Measurements from ENCODE around the gene NSFL1C.

The NSFL1C gene

DNA sequence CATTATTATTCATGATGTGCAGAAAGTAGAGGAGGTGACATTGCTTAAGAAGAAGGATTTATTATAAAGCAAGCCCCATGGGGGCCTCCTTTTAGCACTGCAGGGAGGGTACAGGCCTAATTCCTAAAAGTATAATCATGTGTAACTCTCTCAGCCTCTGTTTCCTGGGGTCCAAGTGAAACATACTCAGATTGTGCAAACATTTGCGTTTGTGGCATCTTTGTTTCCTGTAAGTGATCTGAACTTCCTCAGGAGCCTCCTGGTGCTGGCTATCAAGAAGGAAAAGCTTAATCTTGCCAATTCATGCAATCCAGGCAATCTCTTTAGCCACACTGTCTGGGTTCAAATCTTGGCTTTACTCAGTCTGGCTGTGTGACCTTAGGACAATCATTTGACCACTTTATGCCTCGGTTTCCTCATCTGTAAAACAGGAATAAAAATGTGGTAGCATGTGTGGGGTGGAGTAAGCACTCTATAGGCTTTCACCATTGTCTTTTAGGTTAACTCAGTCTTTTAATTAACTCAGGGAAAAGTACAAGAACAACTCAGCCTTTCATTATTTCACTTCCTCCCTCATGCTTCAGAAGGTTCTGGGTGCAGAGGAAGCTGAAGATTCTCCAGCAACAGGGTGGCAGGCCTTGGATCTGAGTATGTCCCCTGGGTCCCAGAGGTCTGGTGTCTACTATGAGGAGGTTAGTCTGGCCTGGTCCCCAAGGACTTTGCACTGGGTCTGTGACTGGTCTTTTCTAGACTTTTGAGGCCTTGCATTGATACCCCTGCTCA lies 25.4 kb upstream of the NSFL1C start:
- Mint-ChIP-seq H3K27ac (no peak overlapping the region), H3K27me3 (peaks cover 4% of the 10 kb centered on the region), H3K9me3 (peaks cover 2% of the 10 kb centered on the region), H3K36me3 (no peaks in the 10 kb centered on the region), H3K4me3 (no peak overlapping the region), H3K4me1 (peaks cover 23% of the 10 kb centered on the region)
- DNase-seq (ENCODE audit: low spot score in 2 of 2) (no peak), ATAC-seq (ENCODE audit: low read depth) (peak; percentile 73)

DNA sequence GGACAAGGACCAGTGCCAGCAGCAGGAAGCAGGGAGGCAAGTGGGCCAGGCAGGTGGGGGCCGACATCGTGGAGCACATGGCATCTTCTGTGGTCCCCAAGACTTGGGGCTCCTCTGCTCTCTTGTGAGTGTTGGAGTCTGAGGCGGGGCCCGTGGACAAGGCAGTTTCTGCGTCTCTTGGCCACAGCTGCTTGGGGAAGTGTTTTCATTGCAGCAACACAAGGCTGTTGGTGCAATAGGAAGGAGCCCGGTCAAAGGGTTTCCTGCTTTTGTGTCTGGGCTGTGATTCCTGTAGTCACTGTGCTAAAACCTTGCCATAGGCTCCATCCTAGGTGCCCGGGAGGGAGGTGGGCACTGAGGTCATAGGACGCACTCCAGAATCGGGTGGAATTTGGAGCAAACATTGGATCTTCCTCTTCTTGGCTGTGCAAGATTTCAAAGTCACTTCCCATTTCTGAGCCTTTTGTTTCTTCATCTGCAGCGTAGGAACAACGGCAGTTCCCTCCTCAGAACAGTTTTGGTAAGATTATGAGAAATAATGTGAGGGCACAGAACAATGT lies 24.7 kb upstream of the NSFL1C start, which contains the start of gene SIRPB2:
TSS of gene SIRPB2 (minus strand) at position 140 of the 560 bp plus-strand sequence. CDS start at position 79, 61 bp downstream.
- peaks cover 4% of the 10 kb centered on the region for H3K27me3 Mint-ChIP-seq
- H3K4me1 Mint-ChIP-seq, result peaks cover 23% of the 10 kb centered on the region
- no peaks in the 10 kb centered on the region for H3K36me3 Mint-ChIP-seq
- H3K27ac Mint-ChIP-seq, result no peak within 1 kb of the TSS
- H3K9me3 Mint-ChIP-seq, result peaks cover 2% of the 10 kb centered on the region
- no peak within 1 kb of the TSS for H3K4me3 Mint-ChIP-seq
- ATAC-seq (ENCODE audit: low read depth), result no peak
- DNase-seq (ENCODE audit: low spot score in 2 of 2), result no peak

DNA sequence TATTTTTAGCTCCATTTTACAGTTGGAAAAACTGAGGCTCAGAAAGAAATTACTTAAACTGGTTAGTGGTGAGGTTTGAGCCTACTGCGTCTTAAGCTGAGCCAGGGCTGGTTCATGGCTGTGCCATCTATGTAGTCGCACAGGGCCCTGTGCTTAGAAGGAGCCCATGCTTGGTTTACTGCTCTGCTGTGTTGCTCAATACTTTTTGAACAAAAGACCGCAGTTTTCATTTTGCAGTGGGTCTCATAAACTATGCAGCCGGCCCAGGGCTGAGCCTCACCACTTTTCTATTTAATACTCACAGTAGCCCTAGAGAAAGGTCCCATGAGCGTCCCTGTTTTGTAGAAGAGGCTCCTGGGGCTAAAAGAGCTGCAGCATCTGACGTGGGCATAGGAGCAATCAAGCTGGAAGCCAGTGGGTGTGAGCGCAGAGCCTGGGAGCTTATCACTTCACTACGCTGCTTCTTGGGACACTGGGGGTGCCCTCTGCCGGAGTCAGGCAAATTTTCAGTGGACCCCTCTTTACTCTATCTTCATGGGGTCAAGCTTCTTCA lies 24.1 kb upstream of the NSFL1C start:
- ATAC-seq (ENCODE audit: low read depth), result no peak
- no peaks in the 10 kb centered on the region for H3K36me3 Mint-ChIP-seq

DNA sequence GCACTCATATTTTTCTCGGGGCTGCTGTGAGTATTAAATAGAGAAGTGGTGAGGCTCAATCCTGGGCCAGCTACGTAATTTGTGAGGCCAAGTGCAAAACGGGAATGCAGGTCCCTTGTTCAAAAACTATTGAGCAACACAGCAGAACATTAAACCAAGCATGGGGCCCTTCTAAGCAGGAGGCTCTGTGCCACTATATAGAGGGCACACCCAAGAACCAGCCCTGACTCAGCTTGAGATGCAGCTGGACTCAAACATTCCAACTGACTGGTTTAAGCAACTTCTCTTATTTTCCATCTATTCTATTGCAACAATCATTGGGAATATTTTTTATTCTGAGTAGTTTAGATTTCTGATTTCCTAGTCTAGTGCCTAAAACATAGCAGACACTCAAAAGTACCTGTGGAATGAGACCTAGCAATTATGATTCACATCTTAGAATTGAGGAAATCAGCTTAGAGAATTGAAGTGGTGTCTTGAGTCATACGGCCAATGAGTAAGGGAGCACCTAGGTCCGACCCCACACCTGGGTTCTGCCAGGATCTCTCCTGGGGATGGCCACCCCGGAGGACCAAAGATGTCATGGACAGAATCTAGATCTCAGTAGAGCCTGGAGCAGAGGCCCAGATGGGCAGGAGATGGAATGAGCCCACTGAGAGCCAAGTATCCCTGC lies 23.3 kb upstream of the NSFL1C start:
- no peak for ATAC-seq (ENCODE audit: low read depth)
- DNase-seq (ENCODE audit: low spot score in 2 of 2), result no peak
- Mint-ChIP-seq H3K27me3 (peaks cover 5% of the 10 kb centered on the region), H3K27ac (no peak overlapping the region), H3K9me3 (peaks cover 2% of the 10 kb centered on the region), H3K36me3 (no peaks in the 10 kb centered on the region), H3K4me1 (peaks cover 20% of the 10 kb centered on the region), H3K4me3 (no peak overlapping the region)

More for the DNA sequence above, 24.1 kb upstream of the NSFL1C start:
- H3K4me1 Mint-ChIP-seq, result peaks cover 23% of the 10 kb centered on the region
- peaks cover 4% of the 10 kb centered on the region for H3K27me3 Mint-ChIP-seq
- DNase-seq (ENCODE audit: low spot score in 2 of 2), result no peak
- no peak overlapping the region for H3K4me3 Mint-ChIP-seq
- H3K9me3 Mint-ChIP-seq, result peaks cover 2% of the 10 kb centered on the region
- no peak overlapping the region for H3K27ac Mint-ChIP-seq

DNA sequence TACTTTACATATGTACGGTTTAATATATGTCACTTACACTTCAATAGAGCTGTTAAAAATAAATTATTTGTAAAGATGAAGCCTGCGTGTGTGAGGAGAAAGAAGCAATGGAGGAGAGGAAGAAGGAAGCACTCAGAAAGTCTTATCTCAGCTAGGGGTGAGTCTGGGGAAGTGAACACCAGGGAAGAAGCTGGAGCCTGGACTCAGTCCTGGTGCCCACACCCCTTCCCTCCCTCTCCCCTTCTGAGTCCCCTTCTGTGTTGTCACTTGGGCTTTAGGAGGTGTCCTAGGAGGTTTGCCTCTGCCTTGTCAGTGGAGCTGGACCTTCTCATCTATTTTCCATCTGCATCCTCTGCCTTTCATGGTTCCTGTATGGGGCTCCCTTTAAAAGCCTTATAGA lies 22.7 kb upstream of the NSFL1C start:
- no peak for ATAC-seq (ENCODE audit: low read depth)
- Mint-ChIP-seq H3K9me3 (peaks cover 2% of the 10 kb centered on the region), H3K27ac (no peak overlapping the region), H3K27me3 (peaks cover 6% of the 10 kb centered on the region), H3K4me1 (peaks cover 18% of the 10 kb centered on the region), H3K4me3 (no peak overlapping the region), H3K36me3 (no peaks in the 10 kb centered on the region)
- no peak for DNase-seq (ENCODE audit: low spot score in 2 of 2)

DNA sequence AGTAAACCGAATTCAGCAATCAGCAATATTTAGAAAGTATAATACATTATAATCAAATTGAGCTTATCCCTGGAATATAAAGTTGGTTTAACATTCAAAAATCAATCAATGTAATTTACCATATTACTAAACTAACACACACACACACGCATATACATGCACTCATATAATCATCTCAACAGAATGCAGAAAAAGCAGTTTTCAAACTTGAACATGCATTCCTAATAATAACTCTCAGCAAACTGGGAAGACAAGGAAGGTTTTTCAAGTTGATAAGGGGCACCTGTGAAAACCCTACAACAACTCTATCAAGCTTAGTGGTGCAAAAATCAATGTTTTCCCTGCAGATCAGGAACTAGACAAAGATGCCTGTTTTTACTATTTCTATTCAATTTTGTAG lies 19.9 kb upstream of the NSFL1C start:
- H3K4me1 Mint-ChIP-seq, result peaks cover 8% of the 10 kb centered on the region
- H3K9me3 Mint-ChIP-seq, result no peaks in the 10 kb centered on the region
- H3K27ac Mint-ChIP-seq, result no peak overlapping the region
- ATAC-seq (ENCODE audit: low read depth) (no peak), DNase-seq (ENCODE audit: low spot score in 2 of 2) (no peak)
- H3K4me3 Mint-ChIP-seq, result no peak overlapping the region
- no peaks in the 10 kb centered on the region for H3K36me3 Mint-ChIP-seq
- peaks cover 15% of the 10 kb centered on the region for H3K27me3 Mint-ChIP-seq

DNA sequence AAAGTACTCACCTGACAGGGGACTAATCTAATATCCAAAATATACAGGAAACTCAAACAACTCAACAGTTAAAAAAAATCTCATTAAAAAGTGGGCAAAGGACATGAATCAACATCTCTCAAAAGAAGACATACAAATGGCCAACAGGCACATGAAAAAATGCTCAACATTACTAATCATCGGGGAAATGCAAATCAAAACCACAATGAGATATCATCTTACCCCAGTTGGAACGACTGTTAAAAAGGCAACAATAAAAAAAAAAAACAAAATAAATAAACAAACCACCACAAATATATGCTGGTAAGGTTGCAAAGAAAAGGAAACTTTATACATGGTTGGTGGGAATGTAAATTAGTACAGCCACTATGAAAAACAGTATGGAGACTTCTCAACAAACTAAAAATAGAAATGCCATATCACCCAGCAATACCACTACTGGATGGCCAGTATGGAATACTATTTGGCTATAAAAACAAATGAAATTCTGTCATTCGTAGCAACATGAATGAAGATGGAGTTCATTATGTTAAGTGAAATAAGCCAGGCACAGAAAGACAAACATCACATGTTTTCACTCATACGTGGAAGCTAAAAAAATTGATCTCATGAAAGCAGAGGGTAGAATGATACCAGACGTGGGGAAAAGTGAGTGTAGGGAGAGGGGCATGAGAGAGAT lies 17.9 kb upstream of the NSFL1C start:
- Mint-ChIP-seq H3K36me3 (no peaks in the 10 kb centered on the region), H3K4me1 (peaks cover 6% of the 10 kb centered on the region), H3K27me3 (peaks cover 22% of the 10 kb centered on the region), H3K27ac (no peak overlapping the region), H3K4me3 (no peak overlapping the region), H3K9me3 (no peaks in the 10 kb centered on the region)
- ATAC-seq (ENCODE audit: low read depth) (no peak), DNase-seq (ENCODE audit: low spot score in 2 of 2) (no peak)

DNA sequence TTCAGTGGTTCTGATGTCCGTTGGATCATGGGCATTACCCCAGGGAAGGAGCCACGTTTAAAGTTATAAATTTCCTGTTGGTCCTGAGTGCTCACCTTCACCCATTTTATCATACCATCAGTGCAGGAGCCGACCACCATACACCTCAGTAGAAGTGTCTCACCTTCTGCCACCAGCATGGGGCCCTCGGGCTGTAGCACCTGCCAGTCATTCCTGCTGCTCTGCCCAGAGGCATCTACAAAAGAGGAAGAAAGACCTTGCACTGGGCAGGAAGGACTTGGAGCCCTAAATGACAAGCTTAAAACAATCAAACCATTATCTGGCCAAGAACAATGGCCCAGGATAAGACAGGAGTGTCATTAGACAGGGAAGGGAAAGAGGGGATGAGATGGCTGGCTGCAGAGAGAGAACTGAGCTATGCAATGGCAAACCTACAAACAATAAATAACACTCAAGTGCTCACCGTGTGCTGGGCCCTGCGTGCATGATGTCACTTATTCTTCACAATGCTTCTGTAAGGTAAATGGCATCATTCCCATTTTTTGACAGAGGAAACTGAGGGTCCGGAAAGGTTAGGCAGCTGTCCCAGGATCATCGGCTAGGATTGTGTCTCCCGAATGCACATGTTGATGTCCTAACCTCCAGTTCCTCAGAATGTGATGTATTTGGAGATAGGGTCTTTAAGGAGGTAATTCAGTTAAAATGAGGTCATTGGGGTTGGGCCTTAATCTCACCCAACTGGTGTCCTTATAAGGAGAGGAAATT lies 13.4 kb upstream of the NSFL1C start:
- DNase-seq (ENCODE audit: low spot score in 2 of 2), result no peak
- H3K4me1 Mint-ChIP-seq, result peaks cover 9% of the 10 kb centered on the region
- H3K9me3 Mint-ChIP-seq, result no peaks in the 10 kb centered on the region
- ATAC-seq (ENCODE audit: low read depth), result no peak
- no peak overlapping the region for H3K27ac Mint-ChIP-seq
- H3K4me3 Mint-ChIP-seq, result no peak overlapping the region
- H3K36me3 Mint-ChIP-seq, result no peaks in the 10 kb centered on the region
- peaks cover 26% of the 10 kb centered on the region for H3K27me3 Mint-ChIP-seq

DNA sequence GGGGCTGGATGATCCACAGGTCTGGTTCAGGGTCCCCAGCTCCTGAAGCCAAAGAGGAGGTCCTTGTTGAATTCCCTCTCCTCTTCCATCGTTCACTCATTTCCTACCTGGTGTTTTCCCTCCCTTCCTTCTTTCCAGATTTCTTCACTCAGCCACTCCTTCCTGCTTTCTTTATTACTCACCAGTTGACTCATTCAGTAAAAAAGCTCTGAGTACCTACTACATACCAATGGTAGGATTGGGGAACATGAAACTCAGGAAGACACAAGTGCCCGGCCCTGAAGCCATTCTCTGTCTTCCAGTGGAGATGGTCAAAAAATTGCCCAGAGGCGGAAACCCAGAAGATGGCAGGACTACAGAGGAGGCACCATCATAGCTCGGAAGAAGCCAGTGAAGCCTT lies 11.9 kb upstream of the NSFL1C start:
- ATAC-seq (ENCODE audit: low read depth) (no peak), DNase-seq (ENCODE audit: low spot score in 2 of 2) (no peak)

DNA sequence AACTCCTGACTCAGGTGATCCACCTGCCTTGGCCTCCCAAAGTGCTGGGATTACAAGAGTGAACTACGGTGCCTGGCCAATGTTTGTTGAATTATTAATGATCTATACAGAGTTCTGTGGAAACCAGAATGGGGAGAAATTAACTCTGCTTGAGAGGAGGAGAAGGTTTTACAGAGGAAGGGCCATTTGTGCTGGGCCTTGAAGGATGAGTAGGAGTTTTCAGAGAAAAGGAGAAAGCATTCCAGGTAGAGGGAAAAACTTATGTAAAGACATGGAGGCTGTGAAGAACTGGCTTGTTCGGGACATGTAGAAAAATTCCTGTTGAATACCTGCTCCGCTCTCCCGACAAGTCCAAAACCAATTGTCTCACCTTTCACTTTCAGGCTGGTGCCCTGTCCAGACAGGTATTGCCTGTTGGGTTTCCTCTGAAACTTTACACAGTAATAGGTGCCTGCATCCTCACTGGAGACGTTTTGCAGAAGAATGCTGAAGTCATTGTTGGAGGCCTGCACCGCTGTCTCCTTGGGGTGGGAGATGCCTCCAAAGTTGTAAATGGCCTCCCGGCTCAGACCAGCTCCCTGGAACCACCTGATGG lies 11.3 kb upstream of the NSFL1C start:
- no peak for ATAC-seq (ENCODE audit: low read depth)

More for the DNA sequence above, 11.9 kb upstream of the NSFL1C start:
- Mint-ChIP-seq H3K9me3 (no peaks in the 10 kb centered on the region), H3K4me1 (peaks cover 3% of the 10 kb centered on the region), H3K36me3 (no peaks in the 10 kb centered on the region), H3K27me3 (peaks cover 19% of the 10 kb centered on the region), H3K4me3 (no peak overlapping the region), H3K27ac (no peak overlapping the region)

DNA sequence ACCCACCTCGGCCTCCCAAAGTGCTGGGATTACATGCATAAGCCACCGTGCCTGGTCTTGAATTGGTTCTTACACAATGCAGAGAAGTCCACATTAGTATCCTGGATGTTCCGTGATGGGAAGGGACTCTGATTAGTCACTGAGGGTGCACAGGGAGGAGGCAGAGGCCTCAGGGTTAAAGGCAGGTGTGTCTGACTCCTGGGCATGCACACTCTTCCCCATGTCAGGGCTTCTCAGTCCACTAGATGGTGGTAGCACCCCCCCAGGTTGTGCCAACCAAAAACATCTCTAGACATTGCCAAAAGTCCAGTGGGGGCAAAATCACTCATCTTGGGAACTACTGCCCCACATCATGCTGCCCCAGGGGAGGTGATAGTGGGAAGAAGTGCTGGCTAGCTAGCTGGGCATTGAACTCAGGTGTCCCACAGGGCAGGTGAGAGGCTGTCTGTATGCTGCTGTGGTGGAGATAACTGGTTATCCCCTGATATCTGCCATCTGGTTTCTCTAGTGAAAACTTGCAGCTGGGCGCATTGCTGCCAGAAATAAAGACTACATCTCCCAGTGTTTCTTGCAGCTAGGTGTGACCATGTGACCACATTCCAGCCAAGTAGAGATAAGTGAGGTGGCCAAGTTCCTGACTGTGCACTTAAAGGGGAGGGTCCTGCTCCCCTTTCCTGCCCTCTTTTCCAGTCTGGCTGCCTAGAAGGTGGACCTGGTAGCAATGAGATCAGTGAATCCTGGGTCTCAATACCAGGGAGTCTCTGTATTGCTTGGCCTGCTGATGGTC lies 8.4 kb upstream of the NSFL1C start:
- H3K9me3 Mint-ChIP-seq, result no peaks in the 10 kb centered on the region
- no peaks in the 10 kb centered on the region for H3K36me3 Mint-ChIP-seq
- ATAC-seq (ENCODE audit: low read depth), result no peak
- H3K27me3 Mint-ChIP-seq, result peaks cover 10% of the 10 kb centered on the region
- no peak for DNase-seq (ENCODE audit: low spot score in 2 of 2)
- peaks cover 24% of the 10 kb centered on the region for H3K4me1 Mint-ChIP-seq
- no peak overlapping the region for H3K4me3 Mint-ChIP-seq
- H3K27ac Mint-ChIP-seq, result no peak overlapping the region

More for the DNA sequence above, 11.3 kb upstream of the NSFL1C start:
- peaks cover 8% of the 10 kb centered on the region for H3K4me1 Mint-ChIP-seq
- DNase-seq (ENCODE audit: low spot score in 2 of 2), result no peak
- H3K9me3 Mint-ChIP-seq, result no peaks in the 10 kb centered on the region
- H3K36me3 Mint-ChIP-seq, result no peaks in the 10 kb centered on the region
- peaks cover 19% of the 10 kb centered on the region for H3K27me3 Mint-ChIP-seq
- no peak overlapping the region for H3K4me3 Mint-ChIP-seq
- no peak overlapping the region for H3K27ac Mint-ChIP-seq

DNA sequence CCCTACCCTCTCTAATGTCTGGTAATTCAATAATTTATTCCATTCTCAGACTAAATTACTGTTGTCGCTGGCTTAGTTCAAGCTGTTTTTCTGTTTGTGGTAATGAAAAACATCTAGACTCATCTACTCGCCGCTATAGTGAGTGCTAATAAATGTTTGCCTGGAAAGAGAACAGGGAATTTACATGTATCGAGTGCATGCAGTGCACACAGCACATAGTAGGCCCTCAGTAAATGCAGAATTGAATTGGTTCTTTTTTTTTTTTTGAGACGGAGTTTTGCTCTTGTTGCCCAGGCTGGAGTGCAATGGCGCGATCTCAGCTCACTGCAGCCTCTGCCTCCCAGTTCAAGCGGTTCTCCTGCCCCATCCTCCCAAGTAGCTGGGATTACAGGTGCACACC lies 7.7 kb upstream of the NSFL1C start:
- no peak for DNase-seq (ENCODE audit: low spot score in 2 of 2)
- H3K27ac Mint-ChIP-seq, result no peak overlapping the region
- H3K4me1 Mint-ChIP-seq, result peaks cover 27% of the 10 kb centered on the region
- H3K27me3 Mint-ChIP-seq, result peaks cover 8% of the 10 kb centered on the region
- no peaks in the 10 kb centered on the region for H3K36me3 Mint-ChIP-seq
- no peak overlapping the region for H3K4me3 Mint-ChIP-seq
- H3K9me3 Mint-ChIP-seq, result no peaks in the 10 kb centered on the region
- ATAC-seq (ENCODE audit: low read depth), result no peak

Measured in memory B cell (primary cell).